ENCODE measurements around the gene CALD1.

DNA sequence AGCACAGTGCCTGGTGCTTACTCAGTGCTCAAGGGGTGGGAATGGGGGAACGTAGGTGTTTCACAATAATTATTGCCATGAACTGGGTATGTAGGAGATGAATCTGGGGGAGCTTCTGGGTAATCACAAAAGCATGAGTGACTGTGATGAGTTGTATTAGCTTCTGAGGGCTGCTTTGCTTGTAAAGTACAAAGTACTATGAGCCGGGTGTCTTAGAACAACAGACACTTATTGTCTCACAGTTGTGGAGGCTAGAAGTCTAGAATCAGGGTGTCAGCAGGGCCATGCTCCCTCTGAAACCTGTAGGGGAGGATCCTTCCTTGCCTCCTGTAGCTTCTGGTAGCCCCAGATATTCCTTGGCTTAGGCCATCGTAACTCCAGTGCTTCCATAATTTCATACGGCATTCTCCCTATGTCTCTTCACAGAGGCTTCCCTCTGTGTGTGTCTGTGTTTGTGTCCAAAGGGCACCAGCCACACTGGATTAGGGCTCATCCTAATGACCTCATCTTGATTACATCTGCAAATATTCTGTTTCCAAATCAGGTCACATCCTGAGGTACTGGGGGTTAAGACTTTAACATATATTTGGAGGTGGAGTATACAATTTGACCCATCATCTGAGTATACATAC, 122.1 kb downstream of the CALD1 start:
- no peak for TF ChIP-seq POLR2A (IDR thresholded peaks at IDR 0.05)
- no peak for TF ChIP-seq POLR2AphosphoS5 (IDR thresholded peaks at IDR 0.05)
- no peak for TF ChIP-seq CTCF (IDR thresholded peaks at IDR 0.05)
